Measurements from ENCODE around the gene YWHAQ. TPM values are rescaled to one million over a fixed set of nuclear protein-coding genes. Genes with fewer than 3 reads are reported as not detected.

The YWHAQ gene
- total RNA-seq, 6 experiments from 2014 or later: 70.4 to 105 (median 84.2) TPM

GRCh38 chr2:9640403-9641104, 9.8 kb upstream of the YWHAQ start:
- intact Hi-C loops (cut with DNase I): no loop called here
- TF ChIP-seq POLR2A (IDR thresholded peaks at IDR 0.05): no peak
- no peak for TF ChIP-seq CTCF (IDR thresholded peaks at IDR 0.05)
- Histone ChIP-seq H3K36me3 (no peaks in the 10 kb centered on the region), H3K27ac (no peak overlapping the region), H3K4me1 (no peaks in the 10 kb centered on the region), H3K4me3 (no peak overlapping the region), H3K27me3 (no peaks in the 10 kb centered on the region), H3K9me3 (no peaks in the 10 kb centered on the region)
- 67% methylated on average over 11 of the region's 14 CpGs for WGBS (ENCODE audit: insufficient coverage, low coverage, low lambda C conversion rate, missing lambda C conversion rate)
- DNase-seq (no peak), ATAC-seq (no peak)

- Histone ChIP-seq H3K4me1 (no peaks in the 10 kb centered on the region), H3K9me3 (no peaks in the 10 kb centered on the region), H3K36me3 (no peaks in the 10 kb centered on the region), H3K4me3 (no peak overlapping the region), H3K27me3 (no peaks in the 10 kb centered on the region), H3K27ac (no peak overlapping the region)
- DNase-seq: no peak
- 47% methylated on average over 5 of the region's 11 CpGs for WGBS (ENCODE audit: insufficient coverage, low coverage, low lambda C conversion rate, missing lambda C conversion rate)
- no peak for TF ChIP-seq CTCF (IDR thresholded peaks at IDR 0.05)
- no peak for ATAC-seq
- intact Hi-C loops (cut with DNase I): no loop called here
These were observed 9.0 kb upstream of the YWHAQ start for GRCh38 chr2:9639740-9640343.

- Histone ChIP-seq H3K36me3 (no peaks in the 10 kb centered on the region), H3K4me1 (no peaks in the 10 kb centered on the region), H3K27me3 (no peaks in the 10 kb centered on the region), H3K9me3 (no peaks in the 10 kb centered on the region), H3K4me3 (no peak overlapping the region), H3K27ac (no peak overlapping the region)
- DNase-seq (no peak), ATAC-seq (no peak)
- 80% methylated on average over 6 of the region's 6 CpGs for WGBS (ENCODE audit: insufficient coverage, low coverage, low lambda C conversion rate, missing lambda C conversion rate)
- TF ChIP-seq POLR2A (IDR thresholded peaks at IDR 0.05) (no peak), CTCF (IDR thresholded peaks at IDR 0.05) (no peak)
- intact Hi-C loops (cut with DNase I): no loop called here
These were observed 8.3 kb upstream of the YWHAQ start for GRCh38 chr2:9639000-9639602.

- no peak overlapping the region for H3K27ac ChIP-seq
- DNase-seq: peak; percentile 53 to 70 (median 53)
- 43% methylated on average over 4 of the region's 4 CpGs for WGBS (ENCODE audit: insufficient coverage, low coverage, low lambda C conversion rate, missing lambda C conversion rate)
These were observed 7.7 kb upstream of the YWHAQ start for GRCh38 chr2:9638532-9638931.

More at GRCh38 chr2:9638532-9638931, 7.7 kb upstream of the YWHAQ start:
- no peak overlapping the region for H3K4me3 ChIP-seq
- TF ChIP-seq CTCF (IDR thresholded peaks at IDR 0.05): no peak
- TF ChIP-seq POLR2A (IDR thresholded peaks at IDR 0.05): no peak
- H3K9me3 ChIP-seq: no peaks in the 10 kb centered on the region
- H3K36me3 ChIP-seq: no peaks in the 10 kb centered on the region
- intact Hi-C loops (cut with DNase I): no loop called here
- peak; percentile 65 to 84 (median 81) for ATAC-seq
- no peaks in the 10 kb centered on the region for H3K27me3 ChIP-seq
- H3K4me1 ChIP-seq: no peaks in the 10 kb centered on the region
